Hematopoietic multipotent progenitor cell treated with erythropoietin and hydrocortisone succinate and interleukin-3 and kit ligand, for 17 days (in vitro differentiated cells): Measurements from ENCODE around the gene KRT78.
"Not testable (repeated sequence)": the region's sequence is repeated elsewhere in the genome, so short reads cannot be mapped to it uniquely, and the experiment has no call there.

Experiments
- DNase-seq: peaks from one replicate; pipeline ENCODE4 v3.0.0-alpha.2; 2015; ENCODE audit warnings: low spot score

KRT78 gene

GRCh38 chr12:52871291-52872039 lies 22.7 kb upstream of the KRT78 start:
- DNase-seq, result peak; percentile 71

GRCh38 chr12:52870361-52871290 lies 21.8 kb upstream of the KRT78 start:
- peak; percentile 88 for DNase-seq

DNA sequence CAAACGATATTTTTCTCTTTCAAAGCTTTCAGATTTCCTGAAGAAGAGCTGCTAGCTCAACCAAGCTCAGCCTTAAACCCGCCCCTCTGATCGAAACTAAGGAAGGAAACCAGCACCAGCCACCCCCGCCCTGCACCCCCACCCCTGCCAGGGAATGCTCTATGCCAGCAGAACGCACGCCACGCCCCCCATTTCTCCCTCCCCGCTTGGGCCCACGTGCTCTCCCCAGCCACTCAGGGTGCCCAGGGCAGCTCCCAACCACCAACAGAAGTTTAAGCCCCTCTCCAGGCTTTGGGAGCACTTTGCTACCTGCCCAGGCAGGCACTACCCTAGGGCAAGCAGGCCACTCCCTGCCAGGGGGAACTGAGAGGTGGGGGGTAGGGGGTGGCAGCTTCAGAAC lies 18.8 kb upstream of the KRT78 start:
- DNase-seq, result no peak

DNA sequence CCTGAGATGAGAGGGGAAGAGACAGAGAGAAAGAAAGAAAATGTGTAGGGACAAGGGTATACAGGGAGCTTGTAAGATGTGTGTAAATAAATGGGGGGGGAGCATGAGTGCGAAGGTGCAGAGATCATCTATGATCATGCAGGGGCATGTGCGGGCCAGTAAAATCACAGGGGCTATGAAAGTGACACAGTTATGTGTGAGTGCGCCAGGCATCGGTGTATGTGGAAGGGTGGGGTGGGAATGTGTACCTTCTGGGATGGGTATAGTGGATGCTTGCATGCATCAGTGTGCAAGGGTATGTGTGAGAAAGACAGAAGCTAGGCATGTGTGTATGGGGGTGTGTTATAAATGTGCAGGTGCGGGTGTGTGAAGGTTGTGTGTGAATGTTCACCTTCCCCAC lies 18.4 kb upstream of the KRT78 start:
- DNase-seq, result no peak

- DNase-seq, result peak; percentile 60
Measured at GRCh38 chr12:52865090-52865944, 16.5 kb upstream of the KRT78 start.

- DNase-seq, result no peak
Measured at GRCh38 chr12:52862023-52862422, 13.2 kb upstream of the KRT78 start.

GRCh38 chr12:52861511-52861910 lies 12.7 kb upstream of the KRT78 start:
- no peak for DNase-seq

GRCh38 chr12:52860102-52860823 lies 11.5 kb upstream of the KRT78 start:
- DNase-seq, result no peak

- DNase-seq, result no peak
Measured at GRCh38 chr12:52857500-52857899, 8.7 kb upstream of the KRT78 start.

DNA sequence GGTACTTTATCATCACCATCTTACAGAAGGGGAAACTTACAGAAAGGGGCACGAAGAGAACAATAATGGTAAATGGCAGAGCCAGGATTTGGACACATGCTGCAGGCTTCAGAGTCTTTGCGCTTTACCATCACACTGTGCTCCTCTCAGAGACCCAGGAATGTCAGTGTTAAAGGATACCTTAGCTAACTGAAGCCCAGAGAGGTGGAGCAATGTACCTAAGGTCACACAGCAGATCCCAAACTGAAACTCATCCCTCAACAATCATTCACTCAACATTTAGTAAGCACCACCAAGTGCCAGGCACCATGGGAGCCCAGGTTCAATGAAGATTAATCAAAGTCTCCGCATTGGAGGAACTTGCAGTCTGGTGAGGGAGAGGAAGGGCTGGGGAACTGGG lies 8.0 kb upstream of the KRT78 start:
- DNase-seq, result no peak

DNA sequence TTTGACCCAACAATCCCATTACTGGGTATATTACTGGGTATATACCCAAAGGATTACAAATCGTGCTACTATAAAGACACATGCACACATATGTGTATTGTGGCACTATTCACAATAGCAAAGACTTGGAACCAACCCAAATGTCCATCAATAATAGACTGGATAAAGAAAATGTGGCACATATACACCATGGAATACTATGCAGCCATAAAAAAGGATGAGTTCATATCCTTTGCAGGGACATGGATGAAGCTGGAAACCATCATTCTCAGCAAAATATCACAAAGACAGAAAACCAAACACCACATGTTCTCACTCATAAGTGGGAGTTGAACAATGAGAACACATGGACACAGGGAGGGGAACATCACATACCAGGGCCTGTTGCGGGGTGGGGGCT lies 7.3 kb upstream of the KRT78 start:
- DNase-seq, result not testable (repeated sequence)

- no peak for DNase-seq
Measured at GRCh38 chr12:52851787-52852186, 3.0 kb upstream of the KRT78 start.

GRCh38 chr12:52850681-52851080 lies 1.9 kb upstream of the KRT78 start:
- DNase-seq, result no peak

DNA sequence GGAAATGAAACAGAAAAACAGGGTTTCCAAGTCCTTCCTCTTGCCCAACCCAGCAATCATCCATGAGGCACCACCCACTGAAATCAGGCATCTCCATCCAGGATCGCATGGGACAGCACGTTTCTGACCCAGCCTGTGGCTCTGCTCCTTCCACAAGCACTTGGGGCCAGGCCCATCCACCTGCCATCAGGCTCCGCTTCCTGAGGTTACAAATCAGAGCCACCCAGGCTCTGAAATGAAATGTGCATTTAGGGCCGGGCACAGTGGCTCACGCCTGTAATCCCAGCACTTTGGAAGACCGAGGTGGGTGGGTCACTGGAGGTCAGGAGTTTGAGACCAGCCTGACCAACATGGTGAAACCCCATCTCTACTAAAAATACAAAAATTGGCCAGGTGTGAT lies 717 bp upstream of the KRT78 start:
- no peak for DNase-seq

GRCh38 chr12:52847335-52848102 lies 1.3 kb downstream of the KRT78 start:
- DNase-seq, result no peak

- DNase-seq, result no peak
Measured at GRCh38 chr12:52846356-52846970, 2.3 kb downstream of the KRT78 start.

DNA sequence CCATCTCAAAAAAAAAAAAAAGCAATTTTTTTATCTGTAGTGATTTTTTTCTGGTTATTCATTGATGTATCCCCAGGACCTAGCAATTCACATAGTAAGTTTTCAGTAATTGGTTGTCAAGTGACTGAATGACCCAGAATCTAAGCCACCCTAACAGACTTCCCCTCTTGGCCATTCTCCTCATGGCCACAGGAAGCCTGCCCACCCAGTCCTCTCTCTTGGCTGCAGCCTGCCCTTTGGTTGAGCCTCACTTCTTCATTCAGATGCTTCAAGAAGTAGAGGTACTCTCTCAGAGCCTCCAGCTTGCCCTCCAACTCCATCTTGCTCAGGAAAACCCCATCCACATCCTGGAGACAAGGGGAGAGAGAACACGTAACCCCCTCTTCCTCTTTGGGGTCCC lies 2.8 kb downstream of the KRT78 start:
- no peak for DNase-seq

GRCh38 chr12:52844386-52844785 lies 4.4 kb downstream of the KRT78 start:
- no peak for DNase-seq

DNA sequence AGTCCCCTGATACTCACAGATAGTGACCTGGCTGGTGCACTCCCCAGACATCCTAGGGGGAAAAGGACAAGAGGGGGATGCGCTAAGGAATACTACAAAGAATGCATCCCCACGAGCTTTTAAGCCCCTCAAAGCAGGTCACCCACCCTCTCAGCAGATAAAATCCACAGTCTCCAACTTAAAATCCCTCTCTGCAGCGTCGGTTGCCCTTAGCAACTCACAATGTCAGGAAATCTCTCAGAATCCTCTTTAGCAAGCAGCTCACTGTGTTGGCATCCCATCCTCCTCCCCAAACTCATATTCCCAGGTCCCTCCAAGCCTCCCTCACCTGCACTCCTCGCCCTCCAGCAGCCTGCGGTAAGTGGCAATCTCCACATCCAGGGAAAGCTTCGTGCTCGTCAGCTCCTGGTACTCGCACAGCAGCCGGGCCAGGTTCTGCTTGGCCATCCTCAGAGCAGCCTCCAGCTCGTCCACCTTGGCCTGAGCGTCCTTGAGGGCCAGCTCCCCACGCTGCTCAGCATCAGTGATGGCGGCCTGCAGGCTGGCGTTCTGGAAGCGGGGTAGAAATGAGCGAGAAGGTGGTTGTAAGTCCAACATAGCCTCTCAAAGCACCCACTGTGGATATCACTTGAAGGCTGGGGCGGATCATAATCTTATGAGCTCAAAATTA lies 9.2 kb downstream of the KRT78 start:
- DNase-seq, result no peak
